Measurements from ENCODE around the gene ASTN2.

Gene ASTN2

DNA sequence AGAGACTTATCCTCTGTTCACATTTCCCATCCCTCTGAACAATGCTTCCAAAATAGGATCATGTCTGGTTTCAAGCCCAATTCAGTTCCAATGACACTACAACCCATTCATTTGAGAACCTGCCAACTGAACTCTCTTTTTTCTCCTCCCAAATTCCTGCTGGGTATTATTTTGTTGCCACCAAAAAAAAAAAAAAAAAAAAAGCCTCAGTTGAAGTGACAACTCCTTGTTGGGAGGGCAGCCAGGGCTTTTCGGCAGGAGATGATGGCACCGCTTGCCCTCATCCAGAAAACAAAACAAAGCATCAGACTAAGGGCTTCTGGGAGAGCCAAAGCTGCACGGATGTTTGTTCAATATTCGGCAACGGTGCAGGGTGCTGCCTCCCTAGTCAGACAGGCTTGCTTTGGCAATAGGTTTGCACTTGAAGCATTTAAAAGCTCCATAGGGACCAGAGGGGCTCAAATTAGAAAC lies 758.3 kb downstream of the ASTN2 start:
- Histone ChIP-seq H3K36me3 (ENCODE audit: control insufficient read depth, low read length) (no peaks in the 10 kb centered on the region), H3K9me3 (ENCODE audit: control insufficient read depth, insufficient read depth, low read length) (no peaks in the 10 kb centered on the region), H3K4me1 (ENCODE audit: control insufficient read depth, low read length) (no peaks in the 10 kb centered on the region), H4K20me1 (ENCODE audit: control insufficient read depth, insufficient read depth, low read depth, low read length) (peaks cover 3% of the 10 kb centered on the region; the same call in 1 of the 2 replicates), H3F3A (ENCODE audit: control insufficient read depth, insufficient read depth) (no peaks in the 10 kb centered on the region), H3K4me2 (ENCODE audit: low read length) (no peak overlapping the region), H3K79me2 (ENCODE audit: control insufficient read depth, low read length) (no peaks in the 10 kb centered on the region), H3K27me3 (ENCODE audit: control insufficient read depth, low read length) (no peaks in the 10 kb centered on the region), H3K9me2 (replicated peaks; ENCODE audit: control insufficient read depth, low read length) (no peaks in the 10 kb centered on the region), H3K4me3 (ENCODE audit: low read length) (no peak overlapping the region), H3K27ac (ENCODE audit: low read depth, low read length) (no peak overlapping the region)
- no peak for TF ChIP-seq EZH2phosphoT487 (IDR thresholded peaks at IDR 0.05; ENCODE audit: borderline replicate concordance, low read length)
- TF ChIP-seq, protein P1, sequence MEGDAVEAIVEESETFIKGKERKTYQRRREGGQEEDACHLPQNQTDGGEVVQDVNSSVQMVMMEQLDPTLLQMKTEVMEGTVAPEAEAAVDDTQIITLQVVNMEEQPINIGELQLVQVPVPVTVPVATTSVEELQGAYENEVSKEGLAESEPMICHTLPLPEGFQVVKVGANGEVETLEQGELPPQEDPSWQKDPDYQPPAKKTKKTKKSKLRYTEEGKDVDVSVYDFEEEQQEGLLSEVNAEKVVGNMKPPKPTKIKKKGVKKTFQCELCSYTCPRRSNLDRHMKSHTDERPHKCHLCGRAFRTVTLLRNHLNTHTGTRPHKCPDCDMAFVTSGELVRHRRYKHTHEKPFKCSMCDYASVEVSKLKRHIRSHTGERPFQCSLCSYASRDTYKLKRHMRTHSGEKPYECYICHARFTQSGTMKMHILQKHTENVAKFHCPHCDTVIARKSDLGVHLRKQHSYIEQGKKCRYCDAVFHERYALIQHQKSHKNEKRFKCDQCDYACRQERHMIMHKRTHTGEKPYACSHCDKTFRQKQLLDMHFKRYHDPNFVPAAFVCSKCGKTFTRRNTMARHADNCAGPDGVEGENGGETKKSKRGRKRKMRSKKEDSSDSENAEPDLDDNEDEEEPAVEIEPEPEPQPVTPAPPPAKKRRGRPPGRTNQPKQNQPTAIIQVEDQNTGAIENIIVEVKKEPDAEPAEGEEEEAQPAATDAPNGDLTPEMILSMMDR (IDR thresholded peaks at IDR 0.05; ENCODE audit: low read depth, low read length, poor library complexity, severe bottlenecking): no peak

DNA sequence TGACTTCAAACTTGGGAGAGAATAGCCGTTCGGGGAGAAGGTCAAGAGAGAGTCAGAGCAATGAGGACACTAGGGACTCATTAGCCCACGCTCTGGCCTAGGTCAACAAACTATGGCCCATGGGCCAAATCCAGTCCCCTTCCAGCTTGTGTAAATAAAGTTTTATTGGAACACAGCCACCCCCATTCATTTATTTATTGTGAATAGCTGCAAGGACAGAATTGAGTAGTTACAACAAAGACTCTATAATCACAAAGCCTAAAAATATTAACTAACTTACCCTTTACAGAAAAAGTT lies 760.9 kb downstream of the ASTN2 start:
- H3K36me3 ChIP-seq (ENCODE audit: control insufficient read depth, low read length): no peaks in the 10 kb centered on the region
- no peak for TF ChIP-seq EZH2phosphoT487 (IDR thresholded peaks at IDR 0.05; ENCODE audit: borderline replicate concordance, low read length)
- TF ChIP-seq, protein P1 (IDR thresholded peaks at IDR 0.05; ENCODE audit: low read depth, low read length, poor library complexity, severe bottlenecking): no peak
- no peak overlapping the region for H3K4me3 ChIP-seq (ENCODE audit: low read length)
- H3K4me2 ChIP-seq (ENCODE audit: low read length): no peak overlapping the region
- no peaks in the 10 kb centered on the region for H4K20me1 ChIP-seq (ENCODE audit: control insufficient read depth, insufficient read depth, low read depth, low read length)
- H3F3A ChIP-seq (ENCODE audit: control insufficient read depth, insufficient read depth): no peaks in the 10 kb centered on the region
- H3K27me3 ChIP-seq (ENCODE audit: control insufficient read depth, low read length): no peaks in the 10 kb centered on the region
- no peaks in the 10 kb centered on the region for H3K4me1 ChIP-seq (ENCODE audit: control insufficient read depth, low read length)
- no peaks in the 10 kb centered on the region for H3K9me2 ChIP-seq (replicated peaks; ENCODE audit: control insufficient read depth, low read length)
- no peaks in the 10 kb centered on the region for H3K9me3 ChIP-seq (ENCODE audit: control insufficient read depth, insufficient read depth, low read length)
- H3K27ac ChIP-seq (ENCODE audit: low read depth, low read length): no peak overlapping the region
- no peaks in the 10 kb centered on the region for H3K79me2 ChIP-seq (ENCODE audit: control insufficient read depth, low read length)

DNA sequence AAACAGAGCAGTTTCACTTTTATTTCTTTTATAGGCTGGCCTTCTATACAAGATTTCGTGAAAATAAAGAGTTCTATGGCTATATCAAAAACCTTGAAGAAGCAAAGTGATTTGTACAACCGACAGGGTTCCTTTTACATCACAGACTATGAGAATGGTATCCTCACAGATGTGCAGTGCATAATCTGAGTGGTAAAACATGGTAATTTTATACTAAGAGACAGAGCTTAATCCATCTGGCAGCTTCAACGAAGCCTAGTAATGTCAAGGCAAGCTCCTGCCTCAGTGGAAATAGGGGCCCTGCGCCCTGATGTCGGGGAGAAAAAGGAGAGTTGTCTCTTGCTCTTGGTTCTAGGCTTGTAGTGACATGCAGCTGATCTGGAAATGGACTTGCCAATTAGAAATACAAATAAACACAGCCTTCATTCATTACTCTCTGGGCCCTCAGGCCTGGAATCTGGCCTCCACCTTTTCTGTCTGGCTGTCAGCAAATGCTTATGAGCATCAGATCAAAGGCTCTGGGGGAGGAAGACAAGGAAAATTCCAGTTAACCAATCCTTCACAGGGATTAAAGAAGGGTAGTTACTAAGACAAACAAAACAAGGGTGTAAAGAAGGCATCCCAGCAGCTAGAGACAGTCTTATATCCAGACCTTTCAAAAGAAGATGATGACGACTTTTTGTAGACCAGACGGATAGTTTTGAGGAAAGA lies 761.4 kb downstream of the ASTN2 start:
- Histone ChIP-seq H3F3A (ENCODE audit: control insufficient read depth, insufficient read depth) (no peaks in the 10 kb centered on the region), H3K27ac (ENCODE audit: low read depth, low read length) (no peak overlapping the region), H4K20me1 (ENCODE audit: control insufficient read depth, insufficient read depth, low read depth, low read length) (no peaks in the 10 kb centered on the region), H3K9me2 (replicated peaks; ENCODE audit: control insufficient read depth, low read length) (no peaks in the 10 kb centered on the region), H3K9me3 (ENCODE audit: control insufficient read depth, insufficient read depth, low read length) (no peaks in the 10 kb centered on the region), H3K4me1 (ENCODE audit: control insufficient read depth, low read length) (no peaks in the 10 kb centered on the region), H3K79me2 (ENCODE audit: control insufficient read depth, low read length) (no peaks in the 10 kb centered on the region), H3K4me2 (ENCODE audit: low read length) (no peak overlapping the region), H3K4me3 (ENCODE audit: low read length) (no peak overlapping the region), H3K27me3 (ENCODE audit: control insufficient read depth, low read length) (no peaks in the 10 kb centered on the region), H3K36me3 (ENCODE audit: control insufficient read depth, low read length) (no peaks in the 10 kb centered on the region)
- TF ChIP-seq EZH2phosphoT487 (IDR thresholded peaks at IDR 0.05; ENCODE audit: borderline replicate concordance, low read length): no peak
- TF ChIP-seq, protein P1 (IDR thresholded peaks at IDR 0.05; ENCODE audit: low read depth, low read length, poor library complexity, severe bottlenecking): no peak

Data from DOHH2 (cell line).